HG03064 (cell line): ENCODE data around the gene TREM2.
"Not testable (repeated sequence)": the region's sequence is repeated elsewhere in the genome, so short reads cannot be mapped to it uniquely, and the experiment has no call there.

Experiments
- ATAC-seq: cut with Tn5 transposase; IDR thresholded peaks from one replicate; pipeline ENCODE4 v1.9.1; 2021; ENCODE audit warnings: low read depth; ENCODE audit not compliant: unreplicated experiment

Gene TREM2

GRCh38 chr6:41156001-41156400 is 6.9 kb downstream of the TREM2 start:
- ATAC-seq = no peak

GRCh38 chr6:41155132-41155805 is 7.6 kb downstream of the TREM2 start:
- ATAC-seq = no peak

- ATAC-seq = no peak
Observed at GRCh38 chr6:41153992-41154625, 8.8 kb downstream of the TREM2 start, which contains the start of gene TREML1. Gene TREML1, minus strand, starts transcription at chr6:41154347. Its CDS starts 59 bp downstream, at chr6:41154288.

- no peak for ATAC-seq
Observed at GRCh38 chr6:41153451-41153850, 9.5 kb downstream of the TREM2 start.

- ATAC-seq = no peak
Observed at GRCh38 chr6:41150671-41151070, 12.2 kb downstream of the TREM2 start.

- no peak for ATAC-seq
Observed at GRCh38 chr6:41147917-41148316, 15.0 kb downstream of the TREM2 start.

GRCh38 chr6:41136911-41137310 is 26.0 kb downstream of the TREM2 start:
- no peak for ATAC-seq

- ATAC-seq = no peak
Observed at GRCh38 chr6:41135062-41135832, 27.7 kb downstream of the TREM2 start.

GRCh38 chr6:41132254-41132653 is 30.7 kb downstream of the TREM2 start:
- ATAC-seq = no peak

- ATAC-seq = no peak
Observed at GRCh38 chr6:41125282-41125681, 37.6 kb downstream of the TREM2 start.

GRCh38 chr6:41122918-41123317 is 40.0 kb downstream of the TREM2 start:
- no peak for ATAC-seq

- ATAC-seq = no peak
Observed at GRCh38 chr6:41122373-41122772, 40.5 kb downstream of the TREM2 start.

- no peak for ATAC-seq
Observed at GRCh38 chr6:41120058-41120457, 42.9 kb downstream of the TREM2 start.

GRCh38 chr6:41119508-41119907 is 43.4 kb downstream of the TREM2 start:
- no peak for ATAC-seq

- ATAC-seq = not testable (repeated sequence)
Observed at GRCh38 chr6:41115027-41115426, 47.9 kb downstream of the TREM2 start.

GRCh38 chr6:41111017-41111416 is 51.9 kb downstream of the TREM2 start:
- no peak for ATAC-seq
